ENCODE data around the gene ADK. TPM values are rescaled to one million over a fixed set of nuclear protein-coding genes. Genes with fewer than 3 reads are reported as not detected.

Gene ADK
- total and polyA plus RNA-seq, 2 of the 4 experiments (the other 2 are of a cell fraction): 30.6 to 40.9 TPM

GRCh38 chr10:74330646-74331045, 179.6 kb downstream of the ADK start:
- H2AK5ac ChIP-seq (ENCODE audit: low read depth, low read length): peak overlapping the region; percentile 84; the same call in 1 of the 2 replicates
- H3K9me1 ChIP-seq (ENCODE audit: insufficient read depth, low read length): peaks cover 4% of the 10 kb centered on the region; the same call in 1 of the 2 replicates
- in situ Hi-C loops (cut with MboI; ENCODE audit: low sequenced_read_pairs): no loop called here
- H2BK120ac ChIP-seq (ENCODE audit: low read depth, low read length): no peak overlapping the region
- no peak overlapping the region for H2AK9ac ChIP-seq (replicated peaks; ENCODE audit: low read depth, low read length, poor library complexity)
- H3K4ac ChIP-seq (ENCODE audit: low read depth, low read length): no peak overlapping the region
- no peak overlapping the region for H3K27ac ChIP-seq (ENCODE audit: insufficient read depth, low read length)
- peaks cover 5% of the 10 kb centered on the region; the same call in 1 of the 2 replicates for H3K9me3 ChIP-seq (ENCODE audit: control insufficient read depth, insufficient read depth, low read length)
- no peak overlapping the region for H4K91ac ChIP-seq (ENCODE audit: insufficient read depth, low read depth, low read length)
- no peaks in the 10 kb centered on the region for H3K27me3 ChIP-seq (ENCODE audit: control insufficient read depth, insufficient read depth, low read length)
- H3K36me3 ChIP-seq (ENCODE audit: control insufficient read depth, insufficient read depth, low read length): no peaks in the 10 kb centered on the region
- no peak overlapping the region for H4K8ac ChIP-seq (ENCODE audit: low read depth in 2 of 2, low read length in 2 of 2)
- ATAC-seq (ENCODE audit: low read depth) (no peak), DNase-seq (no peak)
- no peak overlapping the region for H2AFZ ChIP-seq (replicated peaks; ENCODE audit: low read length, poor library complexity)
- dilution Hi-C loops (cut with HindIII; ENCODE audit: low sequenced_read_pairs, unreplicated experiment): no loop called here
- H4K20me1 ChIP-seq (ENCODE audit: insufficient read depth, low read length): no peaks in the 10 kb centered on the region
- no peak overlapping the region for H3K23ac ChIP-seq (ENCODE audit: low read depth, low read length)
- H2BK20ac ChIP-seq (ENCODE audit: low read depth, low read length): no peak overlapping the region
- peaks cover 8 to 37% of the 10 kb centered on the region in 2 experiments; a peak in 3 of 4 replicates for H3K79me1 ChIP-seq (ENCODE audit: low read depth in 1 of 2, low read length in 2 of 2)
- no TSS peak for BruUV-seq (replicated peaks)
- intact Hi-C loops (cut with micrococcal nuclease): no loop called here
- no CpG with 5 or more reads among the region's 3 CpGs for WGBS, 2 experiments (ENCODE audit: extremely low coverage in 2 of 2, insufficient read length in 1 of 2)
- H2BK15ac ChIP-seq (ENCODE audit: low read depth, low read length): no peak overlapping the region; the same call in 2 of the 3 replicates
- no peak overlapping the region for H2BK5ac ChIP-seq (ENCODE audit: low read depth, low read length, poor library complexity, severe bottlenecking)
- H3K56ac ChIP-seq (ENCODE audit: extremely low read depth, insufficient read depth, low read length): no peak overlapping the region
- no peak overlapping the region for H4K5ac ChIP-seq (ENCODE audit: low read depth, low read length)
- no peak for TF ChIP-seq RFX5 (IDR thresholded peaks at IDR 0.05; ENCODE audit: low read depth, low read length)
- no peak overlapping the region for H3K4me3 ChIP-seq (ENCODE audit: insufficient read depth, low read depth, low read length)
- no peaks in the 10 kb centered on the region for H3K4me1 ChIP-seq (ENCODE audit: control insufficient read depth, insufficient read depth, low read length)
- H3K4me2 ChIP-seq (ENCODE audit: low read depth, low read length): no peak overlapping the region
- no peak overlapping the region for H3K18ac ChIP-seq (ENCODE audit: low read depth, low read length)
- no peak overlapping the region for H3K9ac ChIP-seq (ENCODE audit: low read depth, low read length)
- ChIA-PET POLR2A (ENCODE audit: unreplicated experiment) (no interaction called here), CTCF (interaction anchor here (1.1 kb wide), 1 partner anchor 8 kb away, joined by 3 read pairs; no protein-coding TSS in a partner anchor)
- H3K14ac ChIP-seq (replicated peaks; ENCODE audit: low read depth, low read length): no peak overlapping the region

Measured in IMR-90 (cell line).